ENCODE data around the gene TMEM114. TPM values are rescaled to one million over a fixed set of nuclear protein-coding genes. Genes with fewer than 3 reads are reported as not detected.

The TMEM114 gene
- total RNA-seq, 1 experiment from 2014 or later: not detected

- no TSS peak for BruUV-seq (replicated peaks)
- Mint-ChIP-seq H3K27me3 (ENCODE audit: unreplicated experiment) (no peaks in the 10 kb centered on the region), H3K4me1 (ENCODE audit: low read depth, unreplicated experiment) (peaks cover 9% of the 10 kb centered on the region), H3K36me3 (ENCODE audit: insufficient read depth, unreplicated experiment) (peaks cover 39% of the 10 kb centered on the region), H3K9me3 (ENCODE audit: low read depth, unreplicated experiment) (no peaks in the 10 kb centered on the region), H3K27ac (ENCODE audit: unreplicated experiment) (no peak overlapping the region), H3K4me3 (ENCODE audit: low read depth, unreplicated experiment) (no peak overlapping the region)
- TF ChIP-seq CTCF (IDR thresholded peaks at IDR 0.05; ENCODE audit: unreplicated experiment): no peak
- intact Hi-C loops (cut with micrococcal nuclease; ENCODE audit: unreplicated experiment): no loop called here
- CTCF ChIA-PET: no interaction called here
- no peak for DNase-seq
Measured at GRCh38 chr16:8627456-8627855, 37.1 kb upstream of the TMEM114 start.

GRCh38 chr16:8626946-8627345 lies 36.6 kb upstream of the TMEM114 start:
- intact Hi-C loops (cut with micrococcal nuclease; ENCODE audit: unreplicated experiment): no loop called here
- H3K27ac Mint-ChIP-seq (ENCODE audit: unreplicated experiment): no peak overlapping the region
- H3K4me3 Mint-ChIP-seq (ENCODE audit: low read depth, unreplicated experiment): no peak overlapping the region
- peaks cover 9% of the 10 kb centered on the region for H3K4me1 Mint-ChIP-seq (ENCODE audit: low read depth, unreplicated experiment)
- H3K36me3 Mint-ChIP-seq (ENCODE audit: insufficient read depth, unreplicated experiment): peaks cover 42% of the 10 kb centered on the region
- BruUV-seq (replicated peaks): no TSS peak
- no peaks in the 10 kb centered on the region for H3K27me3 Mint-ChIP-seq (ENCODE audit: unreplicated experiment)
- no peak for TF ChIP-seq CTCF (IDR thresholded peaks at IDR 0.05; ENCODE audit: unreplicated experiment)
- CTCF ChIA-PET: no interaction called here
- DNase-seq: no peak
- H3K9me3 Mint-ChIP-seq (ENCODE audit: low read depth, unreplicated experiment): no peaks in the 10 kb centered on the region

DNA sequence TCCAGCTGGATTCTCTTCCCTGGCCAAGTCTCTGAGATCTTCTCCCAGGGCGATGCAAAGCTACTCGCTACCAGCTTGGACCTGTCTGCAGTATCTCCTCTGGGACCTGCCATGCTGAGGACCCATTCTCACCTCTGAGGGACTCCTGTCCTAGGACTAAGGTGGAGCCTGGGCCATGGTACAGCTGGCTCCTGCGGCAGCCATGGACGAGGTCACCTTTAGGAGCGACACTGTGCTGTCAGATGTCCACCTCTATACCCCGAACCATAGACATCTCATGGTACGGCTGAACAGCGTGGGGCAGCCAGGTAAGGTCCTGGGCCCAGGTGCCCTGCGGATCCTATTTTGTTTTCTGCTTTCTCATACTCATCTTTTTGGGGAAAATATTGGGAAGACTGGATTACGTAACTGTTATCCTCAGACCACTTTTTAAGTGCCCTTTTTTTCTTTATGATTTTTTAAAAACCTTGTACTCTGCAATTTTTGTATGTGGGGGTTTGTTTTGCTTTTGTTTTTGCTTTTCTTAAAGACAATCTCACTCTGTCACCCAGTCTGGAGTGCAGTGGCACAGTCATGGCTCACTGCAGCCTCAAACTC lies 35.3 kb upstream of the TMEM114 start:
- BruUV-seq (replicated peaks): no TSS peak
- Mint-ChIP-seq H3K4me1 (ENCODE audit: low read depth, unreplicated experiment) (peaks cover 9% of the 10 kb centered on the region), H3K36me3 (ENCODE audit: insufficient read depth, unreplicated experiment) (peaks cover 45% of the 10 kb centered on the region), H3K4me3 (ENCODE audit: low read depth, unreplicated experiment) (no peak overlapping the region), H3K9me3 (ENCODE audit: low read depth, unreplicated experiment) (no peaks in the 10 kb centered on the region), H3K27ac (ENCODE audit: unreplicated experiment) (no peak overlapping the region), H3K27me3 (ENCODE audit: unreplicated experiment) (peaks cover under 1% of the 10 kb centered on the region)
- CTCF ChIA-PET: no interaction called here
- intact Hi-C loops (cut with micrococcal nuclease; ENCODE audit: unreplicated experiment): no loop called here
- DNase-seq: no peak
- TF ChIP-seq CTCF (IDR thresholded peaks at IDR 0.05; ENCODE audit: unreplicated experiment): no peak

GRCh38 chr16:8623634-8624033 lies 33.3 kb upstream of the TMEM114 start:
- peaks cover 45% of the 10 kb centered on the region for H3K36me3 Mint-ChIP-seq (ENCODE audit: insufficient read depth, unreplicated experiment)
- CTCF ChIA-PET: no interaction called here
- DNase-seq: no peak
- no peak overlapping the region for H3K4me3 Mint-ChIP-seq (ENCODE audit: low read depth, unreplicated experiment)
- H3K4me1 Mint-ChIP-seq (ENCODE audit: low read depth, unreplicated experiment): peaks cover 9% of the 10 kb centered on the region
- H3K27me3 Mint-ChIP-seq (ENCODE audit: unreplicated experiment): peaks cover 20% of the 10 kb centered on the region
- H3K27ac Mint-ChIP-seq (ENCODE audit: unreplicated experiment): no peak overlapping the region
- intact Hi-C loops (cut with micrococcal nuclease; ENCODE audit: unreplicated experiment): loop anchor here (2.0 kb wide), 1 partner anchor 57 kb away; no protein-coding TSS in a partner anchor
- TF ChIP-seq CTCF (IDR thresholded peaks at IDR 0.05; ENCODE audit: unreplicated experiment): no peak
- no TSS peak for BruUV-seq (replicated peaks)
- H3K9me3 Mint-ChIP-seq (ENCODE audit: low read depth, unreplicated experiment): no peaks in the 10 kb centered on the region
